IPS DF 19.7 (cell line): Measurements from ENCODE around the gene NRP1.

Experiments used
- DNase-seq: peaks from one replicate; pipeline ENCODE4 v3.0.0-alpha.2; 2013; ENCODE audit warnings: low read depth, low spot score

Gene NRP1

DNA sequence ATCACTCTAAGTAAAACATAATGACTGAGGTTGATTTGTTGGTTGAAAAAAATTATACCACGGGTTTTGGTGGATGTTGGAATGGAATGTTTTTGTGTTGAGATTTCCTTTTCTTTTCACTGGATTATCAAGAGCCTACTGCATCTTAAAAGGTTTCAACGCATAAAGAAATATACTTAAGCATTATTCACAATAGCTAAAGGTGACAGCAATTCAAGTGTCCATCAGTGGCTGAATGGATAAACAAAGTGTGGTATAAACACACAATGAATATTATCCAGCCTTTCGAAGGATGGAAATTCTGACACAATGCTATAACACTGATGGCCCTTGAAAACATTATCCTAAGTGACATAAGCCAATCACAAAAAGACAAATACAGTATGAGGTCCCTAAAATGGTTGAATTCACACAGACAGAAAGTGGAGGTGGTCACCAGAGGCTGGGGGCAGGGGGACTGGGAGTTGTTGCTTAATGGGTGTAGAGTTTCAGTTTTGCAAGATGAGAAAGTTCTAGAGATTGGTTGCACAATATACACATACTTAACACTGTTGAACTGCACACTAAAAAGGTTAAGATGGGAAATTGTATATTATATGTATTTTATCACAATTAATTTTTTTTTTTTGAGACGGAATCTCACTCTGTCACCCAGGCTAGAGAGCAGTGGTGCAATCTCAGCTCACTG lies 122.3 kb downstream of the NRP1 start:
- no peak for DNase-seq

DNA sequence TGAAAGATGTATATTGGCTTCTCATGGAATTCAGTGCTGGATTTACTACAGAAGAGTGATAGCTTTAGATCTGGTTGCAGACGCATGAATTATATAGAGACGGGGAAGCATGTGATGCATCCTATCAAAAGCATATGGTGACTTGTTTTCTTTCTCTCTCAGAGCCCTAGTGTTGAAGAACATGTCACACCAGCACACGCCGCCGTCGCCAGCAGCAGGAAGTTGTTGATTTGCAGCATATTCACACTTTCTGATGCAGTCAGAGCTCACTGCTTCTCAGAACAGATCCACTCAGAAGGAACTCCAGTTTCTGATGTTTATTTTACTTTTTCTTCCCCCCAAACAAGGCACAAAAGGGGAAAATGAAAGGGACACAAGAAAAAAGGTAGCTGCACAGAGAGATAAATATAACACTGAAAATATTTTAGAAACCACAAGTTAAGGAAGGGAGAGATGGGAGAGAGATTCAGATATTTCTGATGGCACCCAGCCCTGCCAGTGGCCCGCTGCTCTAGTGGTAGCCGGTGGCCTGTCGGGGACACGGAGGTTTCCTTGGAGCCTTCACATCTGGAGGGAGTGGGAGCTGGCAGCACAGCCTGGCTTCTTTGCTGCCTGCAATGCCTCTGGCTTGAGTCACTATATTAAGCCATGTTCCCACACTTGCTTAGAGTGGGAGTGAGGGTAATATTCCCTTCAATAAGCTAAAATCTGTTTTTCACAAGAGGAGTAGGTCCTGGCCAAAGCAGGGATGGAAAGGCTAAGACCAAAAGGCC lies 123.2 kb downstream of the NRP1 start:
- no peak for DNase-seq

DNA sequence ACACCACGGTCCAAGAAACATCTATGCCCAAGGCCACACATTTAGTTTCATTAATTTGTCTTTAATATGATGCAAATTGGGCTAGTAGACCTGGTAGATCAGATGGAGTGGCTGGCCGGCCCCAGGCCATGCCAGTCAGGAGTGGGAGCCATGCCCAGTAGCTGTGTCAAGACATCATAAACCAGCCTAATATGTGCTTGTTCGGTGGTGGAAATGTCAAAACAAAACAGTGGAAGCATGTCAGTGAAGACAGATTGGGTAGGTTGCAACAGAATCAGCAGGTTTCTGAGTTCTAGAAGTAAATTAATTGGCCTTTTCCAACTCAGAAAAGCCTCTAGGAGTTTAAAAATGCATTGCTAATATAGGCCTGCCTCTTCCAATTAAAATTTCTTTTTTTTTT lies 124.7 kb downstream of the NRP1 start:
- DNase-seq = no peak

DNA sequence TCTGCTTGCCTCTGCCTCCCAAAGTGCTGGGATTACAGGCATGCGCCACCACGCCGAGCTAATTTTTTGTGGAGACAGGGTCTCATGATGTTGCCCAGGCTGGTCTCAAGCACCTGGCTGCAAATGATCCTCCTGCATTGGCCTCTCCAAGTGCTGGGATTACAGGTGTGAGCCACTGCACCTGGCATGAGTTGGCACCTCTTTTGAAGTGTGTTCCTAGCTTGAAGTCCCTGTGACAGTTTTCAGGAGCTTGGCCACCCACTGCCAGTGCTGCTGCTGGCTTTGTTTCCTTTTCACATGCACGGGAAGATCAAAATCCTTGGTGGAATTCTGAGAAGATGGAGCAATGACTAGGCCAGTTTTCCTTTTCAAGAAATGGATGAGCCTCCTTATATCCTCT lies 126.3 kb downstream of the NRP1 start:
- no peak for DNase-seq

DNA sequence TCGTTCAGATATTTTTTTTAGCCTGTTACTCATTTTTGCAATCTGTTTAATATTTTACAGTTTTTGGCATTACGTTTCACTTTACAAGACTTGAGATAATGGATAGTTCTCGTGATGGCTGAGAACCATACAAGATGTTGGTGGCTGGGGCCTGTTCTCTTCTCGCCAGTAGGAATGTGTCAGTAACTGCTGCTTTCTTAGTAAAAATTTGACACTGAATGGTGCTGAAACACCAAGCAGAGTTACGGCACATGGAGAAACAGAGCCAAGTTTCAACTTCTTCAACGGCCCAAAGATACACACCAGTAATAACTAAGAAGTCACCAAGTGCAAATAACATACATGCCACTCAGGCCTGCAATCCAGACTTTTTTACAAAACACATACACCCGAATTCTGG lies 130.4 kb downstream of the NRP1 start:
- no peak for DNase-seq

DNA sequence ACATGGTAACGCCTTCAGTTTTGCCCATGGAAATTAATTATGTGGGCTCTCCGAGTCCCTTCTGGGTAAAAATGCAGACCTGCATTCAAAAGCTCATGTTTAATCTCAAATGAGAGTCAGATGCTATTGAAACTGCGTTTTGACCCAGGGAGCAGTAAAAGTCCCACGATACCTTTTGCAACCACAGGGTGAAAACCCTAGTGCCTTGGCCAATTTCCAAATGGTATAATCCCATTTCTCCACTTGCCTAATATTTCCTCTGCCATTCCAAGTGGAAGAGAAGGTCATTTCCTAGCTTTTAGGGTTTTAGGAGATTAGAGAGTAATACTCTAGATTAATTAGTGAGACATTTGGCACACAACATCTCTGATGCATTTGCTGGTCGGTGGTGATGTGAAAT lies 132.5 kb downstream of the NRP1 start:
- no peak for DNase-seq

DNA sequence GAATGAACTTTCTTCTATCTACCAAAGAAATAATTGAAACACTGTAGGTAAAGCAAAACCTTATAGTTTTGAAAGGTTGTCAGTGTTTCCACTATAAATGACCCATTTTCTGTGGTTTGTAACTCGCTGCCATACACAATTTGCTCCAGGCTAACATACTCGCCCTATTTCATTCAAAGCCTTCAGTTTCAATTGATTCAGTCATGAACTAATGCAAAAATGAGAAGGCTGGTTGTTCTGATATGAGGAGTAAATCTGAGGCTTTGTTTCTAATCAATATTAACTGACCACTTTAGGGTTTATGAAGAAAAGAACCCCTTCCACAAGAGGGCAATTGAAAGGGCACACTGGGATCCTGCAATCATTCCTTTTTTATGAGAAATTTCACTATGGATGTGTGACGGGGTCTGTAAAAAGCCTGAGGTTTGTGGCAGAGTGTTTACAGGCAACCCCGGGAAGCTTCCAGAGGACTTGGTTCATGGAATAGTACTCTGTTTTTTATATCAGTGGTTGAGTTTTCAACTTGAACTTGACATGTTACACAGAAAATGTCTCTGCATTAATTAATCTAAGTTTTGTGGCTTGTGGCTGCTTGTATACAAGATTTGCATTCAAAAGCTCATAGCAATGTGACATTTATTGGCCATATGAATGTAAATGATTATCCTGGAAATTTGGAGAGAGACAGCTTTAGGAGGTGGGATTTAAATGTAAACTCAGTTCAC lies 133.2 kb downstream of the NRP1 start:
- no peak for DNase-seq

DNA sequence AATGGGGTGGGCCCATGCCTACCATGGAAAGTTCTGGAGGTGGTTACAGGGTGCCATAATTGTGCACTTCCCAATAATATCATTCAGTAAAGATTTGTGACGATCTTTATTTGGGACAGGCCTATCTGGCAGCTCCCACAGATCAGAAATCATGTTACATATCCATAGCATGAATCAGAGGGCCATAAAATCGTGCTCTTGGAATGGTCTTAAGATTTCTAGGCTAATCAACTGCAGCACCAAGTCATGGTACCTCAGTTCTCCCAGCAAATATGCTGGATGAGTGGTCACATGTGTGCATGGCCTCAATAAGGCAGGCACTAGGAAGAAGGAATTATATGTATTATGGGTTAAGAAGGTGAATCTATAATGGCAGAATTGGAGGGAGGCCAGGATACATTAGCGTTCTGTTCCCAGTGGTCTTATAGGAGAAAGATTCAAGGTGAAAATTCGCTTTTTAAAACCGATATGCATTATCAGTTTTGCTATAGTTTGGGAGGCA lies 134.7 kb downstream of the NRP1 start:
- no peak for DNase-seq

DNA sequence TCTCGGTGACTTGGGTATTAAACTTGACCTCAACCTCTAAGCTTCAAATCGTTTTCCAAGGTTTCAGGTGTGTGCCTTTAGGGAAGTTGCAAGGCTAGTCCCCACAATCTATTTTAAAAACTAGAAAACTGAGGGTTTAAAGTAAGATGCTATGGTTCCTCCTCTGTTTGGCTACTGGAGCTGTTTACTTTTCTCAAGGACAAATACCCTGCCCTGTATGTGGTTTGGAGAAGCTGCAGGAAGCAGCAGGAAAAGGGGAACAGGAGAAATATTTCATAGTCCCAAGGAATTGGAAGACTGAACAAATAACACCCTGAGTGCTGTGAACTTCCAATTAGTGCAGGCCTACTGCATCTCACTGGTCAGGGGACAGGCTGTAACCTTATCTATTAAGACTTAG lies 135.9 kb downstream of the NRP1 start:
- DNase-seq = no peak

DNA sequence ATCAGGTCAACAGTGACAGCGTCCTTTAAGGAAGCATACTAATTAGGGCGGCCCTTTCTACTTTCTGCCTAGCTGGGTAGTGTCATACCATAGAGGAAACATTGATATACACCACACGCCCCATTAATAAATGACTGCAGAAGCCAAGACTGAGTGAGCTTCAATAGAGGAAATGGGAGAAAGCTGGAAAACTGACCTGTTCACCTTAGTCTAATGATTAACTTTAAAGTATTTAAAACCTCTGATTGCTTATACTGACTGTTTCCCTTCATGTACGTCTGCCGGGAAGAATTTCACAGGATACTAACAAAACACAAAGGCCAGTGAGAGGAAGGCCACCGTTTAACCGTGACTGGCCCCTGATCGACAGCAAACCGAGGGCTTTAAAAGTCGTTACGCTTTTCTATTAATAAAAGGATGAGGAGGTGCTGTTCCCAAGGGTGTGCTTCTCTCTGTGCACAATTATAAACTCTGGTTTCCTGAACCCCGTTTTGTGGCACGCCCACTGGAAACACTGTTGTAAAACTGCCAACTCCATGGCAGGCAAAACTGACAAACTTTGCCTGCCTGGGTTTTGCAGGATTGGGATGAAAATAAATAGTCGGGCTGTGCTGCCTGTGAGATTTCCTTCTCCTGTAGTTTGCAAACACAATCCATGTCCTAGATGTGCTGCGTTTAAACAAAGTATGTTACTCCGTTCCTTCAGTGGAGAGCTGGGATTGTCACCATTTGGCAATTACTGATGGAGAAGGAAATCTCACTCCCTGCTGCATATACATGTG lies 137.6 kb downstream of the NRP1 start:
- DNase-seq = no peak

DNA sequence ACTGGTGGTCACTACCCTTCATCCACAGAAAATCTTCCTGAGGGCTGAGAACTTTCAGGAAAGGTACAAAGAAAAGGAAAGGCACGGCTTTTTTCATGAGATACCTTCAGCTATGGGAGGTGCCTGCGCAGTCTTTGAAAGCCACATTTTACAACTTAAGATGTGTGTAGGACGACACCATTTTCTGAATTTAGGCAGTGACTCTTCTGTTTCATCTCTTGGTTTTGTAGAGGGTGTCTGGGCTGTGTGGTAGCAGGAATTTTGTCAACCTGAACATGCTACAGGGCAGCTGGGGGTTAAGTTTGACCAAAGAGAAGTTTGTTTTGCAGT lies 138.1 kb downstream of the NRP1 start:
- DNase-seq = no peak

DNA sequence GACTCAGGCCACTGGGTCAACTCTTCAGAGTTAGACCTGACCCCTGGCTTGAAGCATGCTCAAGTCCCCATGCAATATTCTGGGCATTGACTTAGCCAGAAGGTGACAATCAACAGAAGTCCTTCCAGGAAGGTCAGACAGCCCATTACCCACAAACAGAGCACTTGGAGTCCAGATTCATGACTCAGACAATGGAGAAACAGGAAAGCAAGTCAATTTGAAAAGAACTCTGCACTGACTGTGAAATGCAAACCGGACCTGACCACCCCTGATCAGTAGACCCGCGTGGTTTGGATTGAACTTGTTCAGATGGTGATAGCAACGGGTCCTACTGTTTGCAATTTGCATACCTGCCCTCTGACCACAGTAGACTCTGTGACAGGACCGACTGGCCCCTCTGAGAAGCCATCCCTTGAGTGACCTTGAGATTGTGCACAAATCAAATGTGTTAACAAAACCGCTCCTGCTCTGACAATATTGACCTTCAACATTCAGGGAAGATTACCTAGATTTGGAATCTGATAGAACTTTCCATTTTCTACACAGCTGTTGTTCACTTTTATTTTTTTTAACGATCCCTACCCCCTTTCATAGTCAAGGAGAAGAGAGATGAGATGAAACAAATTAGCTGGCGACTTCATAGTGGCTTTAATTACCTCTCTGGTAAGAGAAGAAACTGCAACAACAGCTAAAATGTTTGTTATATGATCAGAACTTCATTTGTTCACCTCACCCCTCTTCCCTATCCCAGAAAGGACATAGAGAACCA lies 138.7 kb downstream of the NRP1 start:
- DNase-seq = no peak

DNA sequence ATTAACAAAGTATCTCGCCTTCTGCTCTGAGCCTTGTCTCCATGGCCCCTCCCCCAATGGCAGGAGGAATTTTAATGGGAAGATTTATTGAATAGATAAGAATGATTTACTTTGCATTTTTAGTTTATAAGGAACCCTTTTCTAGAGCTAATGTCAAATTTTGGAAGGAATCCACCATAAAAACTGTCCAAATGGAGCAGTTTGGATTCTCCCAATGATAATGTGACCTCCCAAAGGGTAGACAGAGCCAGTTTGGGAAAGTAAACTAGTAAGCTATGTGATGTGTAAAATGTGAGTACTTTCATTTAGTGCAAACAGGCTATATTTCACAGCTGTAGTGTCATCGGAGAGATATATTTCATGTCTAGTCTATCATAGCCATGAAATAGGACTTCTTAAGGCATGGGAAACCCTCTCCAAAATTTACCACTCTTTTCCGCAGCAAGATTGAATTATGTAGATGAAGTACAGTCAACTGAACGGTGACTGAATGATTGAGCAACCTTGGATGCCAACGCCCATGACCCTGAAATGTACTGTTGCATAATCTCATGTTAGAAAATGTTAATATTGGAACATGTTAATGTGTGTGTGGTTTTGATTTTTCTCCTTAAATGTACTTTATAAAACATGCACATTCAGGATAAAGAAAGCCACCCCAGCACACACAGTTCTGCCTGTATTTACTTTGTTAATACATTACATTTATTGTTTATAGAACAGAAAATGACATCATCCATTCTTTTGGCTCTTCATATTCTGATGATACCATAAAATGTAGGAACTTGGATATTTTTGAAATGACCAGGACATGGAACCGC lies 140.6 kb downstream of the NRP1 start:
- no peak for DNase-seq

DNA sequence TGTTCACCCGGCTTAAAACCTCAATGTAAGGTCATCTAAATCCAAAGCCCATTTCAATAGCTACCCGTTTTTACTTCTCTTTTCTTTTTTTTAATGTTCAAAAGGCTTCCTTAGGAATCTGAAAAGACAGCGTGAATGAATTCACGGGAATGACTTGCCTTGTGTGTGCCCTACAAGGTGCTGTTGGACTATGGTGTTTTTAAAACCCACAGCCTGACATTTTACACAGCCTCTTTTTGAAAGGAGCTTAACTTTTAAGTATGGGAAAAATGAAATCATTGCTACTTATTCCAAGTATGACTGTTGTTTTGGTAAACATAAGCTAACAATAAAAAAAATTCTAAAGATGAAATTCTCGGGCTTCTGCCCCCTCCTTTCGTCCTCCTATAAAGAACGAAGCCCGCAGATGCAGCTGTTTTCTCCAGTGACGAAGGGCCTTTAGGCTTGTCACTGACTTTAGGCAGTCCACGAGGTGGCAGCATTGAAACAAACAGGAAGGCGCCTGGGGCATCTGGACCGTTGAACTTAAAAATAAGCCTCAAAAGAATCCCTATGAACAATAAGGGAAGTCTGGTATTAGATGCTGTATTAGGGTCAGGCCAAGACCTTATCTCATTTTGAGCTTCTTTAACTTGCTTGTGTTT lies 141.3 kb downstream of the NRP1 start:
- peak; percentile 9 for DNase-seq

DNA sequence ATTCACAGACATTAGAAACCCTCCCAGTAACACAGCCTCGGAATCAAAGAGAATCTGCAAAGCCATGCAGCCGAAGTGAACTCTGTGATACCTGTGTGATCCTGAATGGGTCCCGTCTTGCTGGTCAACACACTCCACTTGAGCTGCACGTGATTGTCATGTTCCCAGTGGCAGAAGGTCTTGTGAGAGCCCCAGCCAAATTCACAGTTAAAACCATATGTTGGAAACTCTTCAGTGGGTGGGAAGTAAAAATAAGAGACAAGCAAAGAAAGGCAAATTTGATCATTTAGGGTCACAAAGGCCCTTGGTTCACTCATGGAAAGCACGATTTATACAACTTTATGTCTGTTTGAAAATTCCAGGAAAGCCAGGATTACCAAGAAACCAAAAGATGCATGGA lies 142.3 kb downstream of the NRP1 start:
- no peak for DNase-seq

DNA sequence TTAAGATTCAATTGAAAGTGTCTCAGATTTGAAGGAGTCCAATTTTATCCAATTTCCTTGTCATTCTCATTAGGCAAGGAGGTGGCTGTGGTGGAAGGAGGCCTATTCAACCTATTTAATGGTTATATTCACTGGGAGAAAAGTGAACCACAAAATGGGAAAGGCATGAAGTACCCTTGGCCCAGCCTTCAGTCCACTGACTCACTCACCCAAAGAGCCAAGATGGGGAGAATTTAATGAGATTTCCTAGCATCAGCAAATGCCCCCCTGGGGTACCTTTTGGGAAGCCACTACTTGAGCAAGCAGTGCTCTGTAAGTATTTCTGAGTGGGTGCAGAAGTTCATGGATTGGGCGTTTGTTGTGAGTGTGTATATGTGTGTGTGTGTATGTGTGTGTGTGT lies 144.1 kb downstream of the NRP1 start:
- DNase-seq = no peak

DNA sequence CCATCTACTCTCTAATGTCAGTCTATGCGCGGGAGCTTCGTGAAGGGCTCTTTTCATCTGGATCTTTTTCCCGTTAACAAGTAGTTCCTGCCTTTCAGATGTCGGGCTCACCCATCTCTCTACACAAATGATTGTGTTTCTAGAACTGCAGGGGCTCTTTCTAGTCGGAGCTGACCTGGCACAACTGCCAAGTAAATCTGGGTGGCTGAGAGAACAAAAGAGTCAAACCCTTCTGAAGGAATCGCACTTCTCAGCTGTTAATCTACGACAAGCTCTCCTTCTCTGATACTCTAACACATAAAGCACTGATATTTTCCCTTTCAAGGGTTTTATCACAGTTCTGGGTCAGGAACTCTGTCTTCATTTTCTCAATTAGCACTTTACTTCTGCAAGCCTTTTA lies 144.7 kb downstream of the NRP1 start:
- no peak for DNase-seq

DNA sequence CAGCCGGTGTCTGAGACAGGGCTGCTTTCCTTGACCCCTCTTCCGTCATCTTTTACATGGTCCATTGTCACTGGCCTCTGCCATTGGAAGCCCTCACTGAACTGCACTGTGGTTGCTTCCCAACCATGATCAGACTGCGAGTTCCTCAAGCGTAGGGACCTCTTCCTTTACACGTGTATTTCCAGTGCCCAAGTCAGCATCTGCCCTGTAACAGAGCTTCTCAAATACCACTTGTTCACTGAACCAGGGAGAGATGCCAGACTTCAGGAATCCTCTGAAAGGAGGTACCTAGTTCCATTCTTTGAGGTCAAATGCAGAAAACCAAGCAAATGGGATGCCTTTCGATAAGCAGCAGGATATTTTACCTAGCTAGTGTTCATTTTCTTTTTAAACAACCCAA lies 145.1 kb downstream of the NRP1 start:
- DNase-seq = no peak

DNA sequence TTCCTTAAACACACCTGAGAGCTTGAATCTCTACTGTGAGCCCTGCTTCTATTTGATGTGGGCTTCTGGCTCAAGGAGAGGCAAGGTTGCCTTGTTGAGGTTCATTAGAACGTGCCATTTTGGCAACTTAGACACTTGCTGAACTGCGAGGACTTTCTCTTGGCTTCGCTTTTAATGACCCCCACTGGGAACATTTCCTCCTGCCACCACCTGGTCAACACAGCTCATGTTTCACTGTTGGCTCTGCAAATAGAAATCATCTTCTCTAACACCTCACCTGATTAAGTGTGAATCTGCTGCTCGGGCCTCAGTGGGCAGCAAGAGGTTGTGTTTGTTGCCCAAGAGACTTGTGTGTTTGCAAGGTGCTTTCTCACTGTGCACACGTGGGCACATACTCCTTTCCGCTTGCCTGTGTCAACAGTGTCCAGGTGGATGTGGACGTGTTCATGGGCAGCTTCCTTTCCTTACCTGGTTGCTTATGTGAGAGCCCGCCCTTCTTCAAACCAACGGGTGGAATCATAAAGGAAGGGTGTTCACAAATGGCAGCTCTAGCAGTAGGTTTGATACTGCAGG lies 147.0 kb downstream of the NRP1 start:
- DNase-seq = peak; percentile 33
